SK-N-SH (cell line): ENCODE measurements around the gene RABEP2. TPM values are rescaled to one million over a fixed set of nuclear protein-coding genes. Genes with fewer than 3 reads are reported as not detected.

Source experiments
- CTCF ChIA-PET: fragments of 300-600, 350-600 bp; formaldehyde crosslinking; extraction: SDS; loops from one replicate; lab custom pipeline; 2021; lab: Yijun Ruan, JAX
- POLR2A ChIA-PET: fragments of 350-600 bp; sonication (Branson Sonifier 250); formaldehyde crosslinking; extraction: SDS; loops from one replicate; lab custom pipeline; 2020; ENCODE audit warnings: antibody characterized with exemption, inconsistent platforms; lab: Yijun Ruan, JAX
- DNase-seq: peaks from one replicate; pipeline ENCODE4 v3.0.0; 2012
- H2AFZ ChIP-seq: fragments of 200-600 bp; sonication (generic); 2 replicates; pipeline ENCODE4 v1.8.1; 2016; ENCODE audit warnings: antibody characterized with exemption, mild to moderate bottlenecking, low read depth
- H3F3A ChIP-seq: fragments of 200-600 bp; sonication (generic); replicated peaks from 2 replicates; pipeline ENCODE3; 2016; ENCODE audit warnings: antibody characterized with exemption, mild to moderate bottlenecking; ENCODE audit not compliant: insufficient read depth
- H3K27ac ChIP-seq, 2 experiments: fragments of 200-500 bp in 1 of 2; fragments of 200-600 bp in 1 of 2; sonication (Bioruptor generic) in 1 of 2; sonication (generic), shearing (Covaris generic) in 1 of 2; 2 replicates each; pipeline versions ENCODE4 v1.5.1 to v1.6.1; 2014 to 2016; ENCODE audit warnings: low read depth in 2 of 2, inconsistent platforms in 1 of 2, low read length in 1 of 2, mild to moderate bottlenecking in 1 of 2, mixed read lengths in 1 of 2
- H3K27me3 ChIP-seq: fragments of 200-600 bp; sonication (generic), shearing (Covaris generic); 2 replicates; pipeline ENCODE4 v1.6.1; 2016; ENCODE audit warnings: mixed run types; ENCODE audit not compliant: insufficient read depth
- H3K36me3 ChIP-seq, 2 experiments: fragments of 200-500 bp in 1 of 2; fragments of 200-600 bp in 1 of 2; sonication (Bioruptor generic) in 1 of 2; sonication (generic) in 1 of 2; replicated peaks in 1 of 2; 2 replicates each; pipeline versions ENCODE3 to v1.5.1; 2014 to 2016; ENCODE audit warnings: low read length in 1 of 2, mild to moderate bottlenecking in 1 of 2; ENCODE audit not compliant: insufficient read depth in 2 of 2, control insufficient read depth in 1 of 2
- H3K4me1 ChIP-seq, 2 experiments: fragments of 200-500 bp in 1 of 2; fragments of 200-600 bp in 1 of 2; sonication (Bioruptor generic) in 1 of 2; sonication (generic), shearing (Covaris generic) in 1 of 2; 2 replicates each; pipeline versions ENCODE4 v1.5.1 to v1.6.1; 2014 to 2016; ENCODE audit warnings: low read depth in 1 of 2, low read length in 1 of 2, mixed run types in 1 of 2; ENCODE audit not compliant: insufficient read depth in 2 of 2, control insufficient read depth in 1 of 2
- H3K4me2 ChIP-seq: fragments of 200-600 bp; sonication (generic), shearing (Covaris generic); 2 replicates; pipeline ENCODE4 v1.6.1; 2017; ENCODE audit warnings: mixed run types
- H3K4me3 ChIP-seq, 2 experiments: fragments of 200-500 bp in 1 of 2; fragments of 200-600 bp in 1 of 2; sonication (Bioruptor generic) in 1 of 2; sonication (generic), shearing (Covaris generic) in 1 of 2; 2 replicates each; pipeline versions ENCODE4 v1.5.1 to v1.8.1; 2014 to 2016; ENCODE audit warnings: low read depth in 2 of 2, inconsistent platforms in 1 of 2, low read length in 1 of 2, mild to moderate bottlenecking in 1 of 2, mixed read lengths in 1 of 2, moderate library complexity in 1 of 2
- H3K79me2 ChIP-seq: fragments of 200-600 bp; sonication (generic); 2 replicates; pipeline ENCODE4 v1.8.1; 2017; ENCODE audit warnings: mild to moderate bottlenecking; ENCODE audit not compliant: insufficient read depth
- H3K9ac ChIP-seq: fragments of 200-600 bp; sonication (generic); 2 replicates; pipeline ENCODE4 v1.6.1; 2017; ENCODE audit warnings: mixed run types
- H3K9me2 ChIP-seq: fragments of 200-600 bp; sonication (generic); 2 replicates; pipeline ENCODE4 v1.6.1; 2017; ENCODE audit warnings: mixed run types
- H3K9me3 ChIP-seq: fragments of 200-600 bp; sonication (generic); 2 replicates; pipeline ENCODE4 v1.6.1; 2017; ENCODE audit warnings: mixed run types, mild to moderate bottlenecking, moderate library complexity
- H4K20me1 ChIP-seq: fragments of 200-600 bp; sonication (generic); 2 replicates; pipeline ENCODE4 v1.6.1; 2017; ENCODE audit warnings: mild to moderate bottlenecking, mixed run types; ENCODE audit not compliant: insufficient read depth
- CHD2 ChIP-seq: fragments of 150-350 bp; IDR thresholded peaks from 2 replicates; pipeline ENCODE4 v1.6.1; 2018; ENCODE audit warnings: low read length; ENCODE audit not compliant: partially characterized antibody
- CTCF ChIP-seq: fragments of 200-600 bp; sonication (generic); IDR thresholded peaks from 2 replicates; pipeline ENCODE4 v1.6.1; 2017; ENCODE audit warnings: antibody characterized with exemption, mild to moderate bottlenecking, moderate library complexity
- FOSL2 ChIP-seq: IDR thresholded peaks from 2 replicates; pipeline ENCODE4 v1.4.0; 2012; ENCODE audit warnings: low read depth, mild to moderate bottlenecking, moderate library complexity, borderline replicate concordance
- JUND ChIP-seq: IDR thresholded peaks from 2 replicates; pipeline ENCODE4 v1.4.0; 2012
- MAX ChIP-seq: IDR thresholded peaks from 2 replicates; pipeline ENCODE4 v1.4.0; 2012; ENCODE audit warnings: low read depth
- MXI1 ChIP-seq: IDR thresholded peaks from 2 replicates; pipeline ENCODE4 v1.6.1; 2012; ENCODE audit warnings: mild to moderate bottlenecking, low read depth, low read length, improper control_type of control experiment
- POLR2AphosphoS5 ChIP-seq: IDR thresholded peaks from 2 replicates; pipeline ENCODE4 v1.6.1; 2012; ENCODE audit warnings: low read depth, low read length
- RAD21 ChIP-seq: IDR thresholded peaks from 2 replicates; pipeline ENCODE4 v1.6.1; 2012; ENCODE audit warnings: mild to moderate bottlenecking, low read length
- RCOR1 ChIP-seq: fragments of 150-350 bp; IDR thresholded peaks from 2 replicates; pipeline ENCODE4 v1.6.1; 2017; ENCODE audit warnings: antibody characterized with exemption, low read length
- RFX5 ChIP-seq: IDR thresholded peaks from 2 replicates; pipeline ENCODE4 v1.6.1; 2012; ENCODE audit warnings: mild to moderate bottlenecking, improper control_type of control experiment, low read length
- RXRA ChIP-seq: IDR thresholded peaks from 2 replicates; pipeline ENCODE4 v1.4.0; 2012; ENCODE audit warnings: low read depth, mild to moderate bottlenecking, borderline replicate concordance
- TCF12 ChIP-seq: IDR thresholded peaks from 2 replicates; pipeline ENCODE4 v1.4.0; 2012
- WGBS: methylation state at CpG from one replicate; pipeline ENCODE4 v1.1.6; 2017; ENCODE audit warnings: low lambda C conversion rate; 5-methylcytosine and 5-hydroxymethylcytosine counted together
- polyA plus RNA-seq, 3 experiments: library from polyadenylated mRNA; depleted of rRNA; stranded (reverse); fragments of >200 nt; gene quantifications; 2 replicates each; pipeline ENCODE4 v1.2.3, GENCODE V29; 2012

RABEP2 gene
- polyA plus RNA-seq, 1 of the 3 experiments (the other 2 are of a cell fraction): 46.1 TPM

GRCh38 chr16:28873543-28874201 lies 51.4 kb downstream of the RABEP2 start:
- Histone ChIP-seq H4K20me1 (no peaks in the 10 kb centered on the region), H3K4me3 (no peak overlapping the region), H3K4me1 (peaks cover 0 to 3% of the 10 kb centered on the region in 2 experiments; a peak in 1 of 4 replicates), H3F3A (peaks cover 4% of the 10 kb centered on the region), H2AFZ (no peak overlapping the region), H3K9me2 (no peaks in the 10 kb centered on the region), H3K27ac (no peak overlapping the region), H3K4me2 (no peak overlapping the region), H3K36me3 (peaks cover 4 to 59% of the 10 kb centered on the region in 2 experiments), H3K79me2 (peaks cover 2% of the 10 kb centered on the region; the same call in 1 of the 2 replicates), H3K27me3 (no peaks in the 10 kb centered on the region), H3K9ac (no peak overlapping the region), H3K9me3 (no peaks in the 10 kb centered on the region)
- DNase-seq: peak; percentile 84
- TF ChIP-seq MAX (no peak), CTCF (peak; percentile 67)
- WGBS: 94% methylated on average over 11 of the region's 18 CpGs
- ChIA-PET POLR2A (interaction anchor here (0.6 to 1.3 kb wide), 2 partner anchors 11 kb away, joined by 3 read pairs; no protein-coding TSS in a partner anchor), CTCF (interaction anchor here (0.8 to 2.5 kb wide), 15 partner anchors 9 to 75 kb away, joined by 3 to 15 read pairs (median 3); partner anchors contain the start of gene SH2B1)

GRCh38 chr16:28872952-28873351 lies 52.1 kb downstream of the RABEP2 start:
- peaks cover 4% of the 10 kb centered on the region for H3F3A ChIP-seq
- H3K9ac ChIP-seq: no peak overlapping the region
- POLR2A ChIA-PET: no interaction called here
- no peak overlapping the region for H2AFZ ChIP-seq
- no peaks in the 10 kb centered on the region for H4K20me1 ChIP-seq
- CTCF ChIA-PET: interaction anchor here (0.8 to 2.5 kb wide), 10 partner anchors 10 to 74 kb away, joined by 3 to 15 read pairs (median 3); partner anchors contain the start of gene SH2B1
- no peaks in the 10 kb centered on the region for H3K27me3 ChIP-seq
- no peaks in the 10 kb centered on the region for H3K4me1 ChIP-seq
- no peaks in the 10 kb centered on the region for H3K9me2 ChIP-seq
- no peak for DNase-seq
- no peak overlapping the region for H3K4me3 ChIP-seq
- H3K9me3 ChIP-seq: no peaks in the 10 kb centered on the region
- TF ChIP-seq TCF12: no peak
- TF ChIP-seq RCOR1: no peak
- no peak for TF ChIP-seq RFX5
- TF ChIP-seq FOSL2: no peak
- TF ChIP-seq POLR2AphosphoS5: no peak
- no peak for TF ChIP-seq CHD2
- TF ChIP-seq RXRA: no peak
- TF ChIP-seq MXI1: no peak
- no peak for TF ChIP-seq RAD21
- no peak for TF ChIP-seq JUND
- TF ChIP-seq, all 33 proteins: peak for 0
- no peak overlapping the region for H3K4me2 ChIP-seq
- H3K79me2 ChIP-seq: peaks cover 5% of the 10 kb centered on the region; the same call in 1 of the 2 replicates
- H3K36me3 ChIP-seq: peaks cover 4 to 61% of the 10 kb centered on the region in 2 experiments
- WGBS: 84% methylated on average over 10 of the region's 15 CpGs
- H3K27ac ChIP-seq: no peak overlapping the region
